Erythroblast (primary cell): ENCODE results near the gene CAB39L.

ENCODE experiments used
- DNase-seq, 2 experiments: peaks; one replicate each; lab custom pipeline; 2025; lab: John Stamatoyannopoulos, UW
- GATA1 ChIP-seq: IDR thresholded peaks from 2 replicates; pipeline ENCODE4 v1.6.1; 2011; ENCODE audit warnings: low read depth, mild to moderate bottlenecking, control low read depth, low read length, moderate library complexity
- POLR2A ChIP-seq: IDR thresholded peaks from 2 replicates; pipeline ENCODE4 v1.6.1; 2011; ENCODE audit warnings: mild to moderate bottlenecking, low read length

The CAB39L gene

GRCh38 chr13:49272296-49272695 is 171.6 kb downstream of the CAB39L start:
- no peak for DNase-seq
- TF ChIP-seq POLR2A (no peak), GATA1 (no peak)

GRCh38 chr13:49271264-49271663 is 172.6 kb downstream of the CAB39L start:
- TF ChIP-seq POLR2A = no peak
- no peak for TF ChIP-seq GATA1

GRCh38 chr13:49265822-49266221 is 178.0 kb downstream of the CAB39L start:
- no peak for DNase-seq
- no peak for TF ChIP-seq GATA1
- no peak for TF ChIP-seq POLR2A

More at GRCh38 chr13:49271264-49271663, 172.6 kb downstream of the CAB39L start:
- no peak for DNase-seq

GRCh38 chr13:49262634-49263033 is 181.2 kb downstream of the CAB39L start:
- DNase-seq = no peak
- TF ChIP-seq GATA1 (no peak), POLR2A (no peak)

GRCh38 chr13:49259586-49259985 is 184.3 kb downstream of the CAB39L start:
- no peak for TF ChIP-seq GATA1
- no peak for TF ChIP-seq POLR2A
- no peak for DNase-seq
